ENCODE data around the gene JDP2.

Gene JDP2

GRCh38 chr14:75399321-75399720 is 28.5 kb upstream of the JDP2 start:
- DNase-seq (ENCODE audit: low read depth): no peak
- no peak overlapping the region for H3K4me3 ChIP-seq (ENCODE audit: control insufficient read depth, low read depth, low read length)

GRCh38 chr14:75399843-75400775 is 27.7 kb upstream of the JDP2 start:
- TF ChIP-seq CTCF (conservative IDR thresholded peaks at IDR 0.05; ENCODE audit: control insufficient read depth, insufficient read depth, low read depth, low read length): no peak
- peak; percentile 63 for DNase-seq (ENCODE audit: low read depth)
- H3K4me3 ChIP-seq (ENCODE audit: control insufficient read depth, low read depth, low read length): no peak overlapping the region

More at GRCh38 chr14:75399321-75399720, 28.5 kb upstream of the JDP2 start:
- TF ChIP-seq CTCF (conservative IDR thresholded peaks at IDR 0.05; ENCODE audit: control insufficient read depth, insufficient read depth, low read depth, low read length): no peak

DNA sequence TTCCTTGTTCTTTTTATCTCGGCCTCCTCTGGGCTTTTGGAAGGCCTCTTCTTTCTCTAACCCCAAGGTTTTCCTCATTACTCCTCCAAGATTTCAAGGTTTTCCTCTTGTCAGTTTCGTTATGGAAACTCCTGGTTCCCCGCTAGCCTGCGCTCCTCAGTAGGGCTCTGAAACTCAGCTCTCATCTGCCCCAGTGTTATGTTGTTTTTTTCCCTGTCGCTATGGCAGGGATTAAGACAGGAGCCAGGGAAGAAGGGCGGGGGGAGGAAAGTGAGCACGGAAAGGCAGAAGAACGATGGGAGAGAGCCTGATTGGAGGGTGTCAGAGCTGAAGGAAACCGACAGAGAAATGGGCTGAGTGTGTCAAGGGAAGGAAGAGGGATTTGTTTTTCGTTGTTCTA is 26.5 kb upstream of the JDP2 start:
- TF ChIP-seq CTCF (conservative IDR thresholded peaks at IDR 0.05; ENCODE audit: control insufficient read depth, insufficient read depth, low read depth, low read length): no peak
- DNase-seq (ENCODE audit: low read depth): peak; percentile 54
- no peak overlapping the region for H3K4me3 ChIP-seq (ENCODE audit: control insufficient read depth, low read depth, low read length)

DNA sequence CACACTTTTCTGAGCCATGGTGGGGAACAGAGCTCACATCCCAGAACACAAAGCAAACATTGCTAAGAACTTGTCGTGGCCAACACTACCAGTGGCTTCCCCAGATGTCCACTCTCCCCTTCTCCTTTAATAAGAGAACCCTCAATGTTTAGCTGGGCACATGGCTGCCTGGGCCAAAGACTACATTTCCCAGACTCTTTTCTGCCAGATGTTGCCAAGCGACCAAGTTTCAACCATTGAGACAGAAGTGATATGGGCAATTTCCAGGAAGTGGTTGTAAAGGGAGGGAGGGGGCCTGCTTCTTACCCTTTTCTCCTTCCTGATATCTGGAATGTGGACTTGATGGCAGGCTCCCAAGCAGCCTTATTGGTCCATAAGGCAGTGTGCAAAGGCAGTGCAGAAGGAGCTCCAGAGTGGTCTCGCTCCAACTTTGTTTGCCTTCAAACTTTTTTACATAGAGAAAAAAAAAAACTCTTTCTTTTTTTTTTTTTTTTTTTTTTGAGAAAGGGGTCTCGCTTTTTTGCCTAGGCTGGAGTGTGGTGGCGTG is 24.9 kb upstream of the JDP2 start:
- TF ChIP-seq CTCF (conservative IDR thresholded peaks at IDR 0.05; ENCODE audit: control insufficient read depth, insufficient read depth, low read depth, low read length): no peak
- no peak for DNase-seq (ENCODE audit: low read depth)
- no peak overlapping the region for H3K4me3 ChIP-seq (ENCODE audit: control insufficient read depth, low read depth, low read length)

DNA sequence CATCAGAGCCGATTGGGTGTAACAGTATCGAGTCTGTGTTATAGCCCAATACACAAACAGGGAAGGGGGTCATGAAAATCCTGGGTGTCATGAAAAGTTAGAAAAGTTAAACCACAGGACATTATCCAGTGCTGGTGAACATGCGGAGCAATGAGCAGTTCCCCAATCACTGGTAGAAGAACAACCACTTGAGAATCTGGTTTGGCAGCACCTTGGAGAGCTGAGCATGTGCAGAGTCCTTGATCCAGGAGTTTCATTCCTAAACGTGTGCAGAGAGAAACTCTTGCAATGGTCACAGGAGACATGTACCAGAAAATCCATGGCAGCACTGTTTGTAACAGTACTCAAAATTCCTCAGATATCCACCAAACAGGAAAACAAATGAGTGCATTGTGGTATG is 23.0 kb upstream of the JDP2 start:
- no peak for DNase-seq (ENCODE audit: low read depth)
- no peak overlapping the region for H3K4me3 ChIP-seq (ENCODE audit: control insufficient read depth, low read depth, low read length)
- no peak for TF ChIP-seq CTCF (conservative IDR thresholded peaks at IDR 0.05; ENCODE audit: control insufficient read depth, insufficient read depth, low read depth, low read length)

DNA sequence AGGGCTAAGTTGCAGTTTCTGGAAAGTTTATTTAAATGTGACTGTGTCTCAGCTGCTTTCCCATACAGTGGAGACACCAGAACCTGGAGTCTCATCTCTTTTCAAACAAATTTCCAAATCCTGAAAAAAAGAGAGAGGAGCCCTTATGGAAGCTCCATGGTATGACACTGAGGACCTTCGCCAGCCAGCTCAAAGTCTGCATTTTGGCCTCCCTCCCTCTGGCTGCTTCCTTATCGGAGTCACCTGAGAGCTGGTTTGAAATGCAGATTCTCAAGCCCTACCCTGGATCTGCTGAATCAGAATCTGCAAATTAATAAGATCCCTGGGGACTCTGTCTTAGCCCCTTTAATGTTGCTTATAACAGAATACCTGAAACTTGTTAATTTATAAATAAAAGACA is 21.7 kb upstream of the JDP2 start:
- no peak for TF ChIP-seq CTCF (conservative IDR thresholded peaks at IDR 0.05; ENCODE audit: control insufficient read depth, insufficient read depth, low read depth, low read length)

More for the DNA sequence above, 21.7 kb upstream of the JDP2 start:
- DNase-seq (ENCODE audit: low read depth): no peak
- H3K4me3 ChIP-seq (ENCODE audit: control insufficient read depth, low read depth, low read length): no peak overlapping the region

Measured in fibroblast of mammary gland (primary cell).